GM21423 (cell line): ENCODE data around the gene HTD2.

Source experiments
- ATAC-seq: cut with Tn5 transposase; IDR thresholded peaks from one replicate; pipeline ENCODE4 v1.9.1; 2021; ENCODE audit warnings: mild to moderate bottlenecking, moderate library complexity; ENCODE audit not compliant: unreplicated experiment

HTD2 gene

DNA sequence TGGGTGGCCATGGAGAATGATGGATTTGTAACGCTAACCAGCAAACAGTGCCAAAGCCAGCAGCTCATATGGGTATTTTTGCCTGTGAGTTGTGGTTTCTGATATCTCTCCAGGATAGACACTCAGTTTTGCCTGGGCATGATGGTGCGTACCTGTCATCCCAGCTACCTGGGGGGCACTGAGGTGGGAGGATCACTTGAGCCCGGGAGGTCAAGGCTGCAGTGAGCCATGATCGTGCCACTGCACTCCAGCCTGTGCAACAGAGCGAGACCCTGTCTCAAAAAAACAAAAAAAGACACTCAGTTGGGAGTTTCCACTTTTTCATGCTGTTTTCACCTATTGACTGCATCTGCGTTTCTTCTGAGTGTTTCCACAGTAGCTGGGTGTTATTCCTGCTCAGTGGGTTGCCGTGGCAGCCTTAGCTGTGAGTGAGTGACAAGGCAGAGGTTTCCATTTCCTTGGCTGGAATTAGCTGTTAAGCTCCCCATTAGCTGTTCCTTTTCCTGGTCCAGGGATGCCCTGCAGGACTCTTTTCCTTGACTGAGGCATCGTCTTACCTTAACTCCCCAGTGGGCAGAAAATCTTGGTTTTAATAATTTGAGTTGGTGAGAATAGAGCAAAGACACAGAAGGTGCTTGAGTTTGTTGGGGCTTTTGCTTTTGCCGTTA is 14.5 kb upstream of the HTD2 start:
- no peak for ATAC-seq

DNA sequence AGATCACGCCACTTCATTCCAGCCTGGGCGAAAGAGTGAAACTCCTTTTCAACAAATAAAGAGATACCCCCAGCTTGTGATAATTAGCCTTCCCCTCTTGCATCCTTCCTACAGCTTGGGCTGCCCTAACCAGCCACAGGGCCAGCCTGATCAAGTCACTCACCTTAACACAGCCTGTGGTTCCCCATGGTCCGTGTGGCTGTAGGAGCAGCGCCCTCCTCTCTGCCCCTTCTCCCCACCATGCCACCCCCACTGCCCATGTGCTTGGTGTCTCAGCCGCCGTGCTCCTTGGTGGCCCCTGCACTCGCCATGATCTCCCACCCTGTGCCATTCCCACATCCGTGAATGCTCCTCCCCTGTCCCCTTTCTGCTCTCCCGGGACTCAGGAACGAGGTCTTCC is 13.5 kb upstream of the HTD2 start:
- no peak for ATAC-seq

DNA sequence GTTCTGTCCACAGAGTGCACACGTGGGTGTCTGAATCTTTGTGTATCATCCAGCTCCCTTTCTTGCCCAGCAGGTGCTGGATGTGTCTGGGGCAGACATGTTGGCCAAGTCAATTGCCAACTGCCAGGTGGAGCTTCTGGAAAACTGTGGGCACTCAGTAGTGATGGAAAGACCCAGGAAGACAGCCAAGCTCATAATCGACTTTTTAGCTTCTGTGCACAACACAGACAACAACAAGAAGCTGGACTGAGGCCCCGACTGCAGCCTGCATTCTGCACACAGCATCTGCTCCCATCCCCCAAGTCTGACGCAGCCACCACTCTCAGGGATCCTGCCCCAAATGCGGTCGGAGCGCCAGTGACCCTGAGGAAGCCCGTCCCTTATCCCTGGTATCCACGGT is 12.8 kb upstream of the HTD2 start:
- ATAC-seq, result no peak

DNA sequence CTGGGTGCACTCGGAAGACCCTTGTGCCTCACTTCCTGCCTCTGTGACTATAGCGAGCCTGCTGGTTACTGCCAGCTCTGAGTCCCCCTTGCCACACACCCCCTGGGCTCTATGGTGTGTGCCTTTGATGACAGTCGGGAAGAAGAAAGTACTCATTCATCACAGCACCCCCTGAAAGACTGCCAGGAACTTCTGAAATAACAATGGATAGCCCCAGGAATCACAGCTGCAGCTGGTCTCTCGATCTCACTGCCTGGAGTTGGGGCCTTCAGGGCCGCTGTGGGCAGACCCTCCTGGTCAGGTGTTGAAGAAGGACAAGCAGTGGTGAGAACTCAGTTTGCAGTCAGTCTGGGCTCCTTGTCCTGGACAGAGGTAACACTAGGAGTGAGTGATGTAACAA is 10.1 kb upstream of the HTD2 start:
- no peak for ATAC-seq

DNA sequence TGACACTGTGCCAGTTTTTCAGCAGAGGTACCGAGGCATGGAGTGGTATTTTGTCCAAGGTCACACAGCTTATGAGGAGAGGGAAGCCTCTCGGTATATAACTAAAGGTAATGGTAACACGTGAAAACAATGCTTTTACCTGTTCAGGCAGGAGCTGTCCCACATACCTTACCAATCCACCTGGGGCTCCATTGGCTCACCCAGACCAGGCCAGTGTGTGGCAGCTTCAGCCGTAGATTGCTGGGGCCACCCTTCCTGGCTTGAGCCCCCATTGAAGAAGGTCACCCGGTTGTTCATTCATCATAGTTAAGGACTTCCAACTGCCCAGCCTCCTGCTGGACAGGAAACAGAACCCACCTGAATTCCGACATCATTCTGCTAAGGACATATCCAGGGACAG is 9.5 kb upstream of the HTD2 start:
- no peak for ATAC-seq

DNA sequence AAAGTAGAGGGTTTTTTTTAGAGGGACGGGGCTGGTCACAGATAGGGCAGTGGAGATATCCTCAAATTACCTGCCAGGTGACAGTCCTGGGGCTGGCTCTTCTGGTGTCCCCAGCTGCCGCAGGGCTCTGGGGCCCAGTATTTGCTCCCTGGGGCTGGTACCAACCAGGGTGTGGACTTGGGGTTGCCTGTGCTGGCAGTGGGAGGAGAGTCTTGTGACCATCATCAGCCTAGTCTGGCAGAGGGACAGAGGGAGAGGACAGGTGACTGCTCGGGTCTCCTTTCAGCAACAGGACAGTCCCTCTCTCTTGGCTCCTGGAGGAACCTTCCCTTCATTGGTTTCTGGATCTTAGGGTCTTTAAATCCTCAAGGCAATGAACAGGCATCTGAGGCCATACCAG is 8.1 kb upstream of the HTD2 start:
- ATAC-seq, result no peak

DNA sequence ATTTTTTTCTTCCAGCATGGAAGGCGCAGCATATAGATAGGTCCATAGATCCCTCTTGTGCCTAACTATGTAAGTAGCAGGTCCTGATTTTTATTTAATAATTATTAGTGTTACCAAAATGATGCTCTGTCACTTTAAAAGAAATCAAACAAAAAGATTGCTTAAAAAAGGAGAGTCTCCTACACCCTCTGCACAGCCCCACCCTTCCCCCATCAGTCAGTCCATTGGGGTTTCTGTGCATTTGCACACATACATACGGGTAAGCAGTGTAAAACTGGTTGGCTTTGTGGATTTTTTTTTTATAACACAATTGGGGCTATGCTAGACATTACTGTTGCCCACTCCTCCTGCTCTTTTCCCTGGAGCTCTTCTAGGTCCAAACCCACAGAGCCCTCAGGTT is 7.2 kb upstream of the HTD2 start:
- ATAC-seq, result no peak

DNA sequence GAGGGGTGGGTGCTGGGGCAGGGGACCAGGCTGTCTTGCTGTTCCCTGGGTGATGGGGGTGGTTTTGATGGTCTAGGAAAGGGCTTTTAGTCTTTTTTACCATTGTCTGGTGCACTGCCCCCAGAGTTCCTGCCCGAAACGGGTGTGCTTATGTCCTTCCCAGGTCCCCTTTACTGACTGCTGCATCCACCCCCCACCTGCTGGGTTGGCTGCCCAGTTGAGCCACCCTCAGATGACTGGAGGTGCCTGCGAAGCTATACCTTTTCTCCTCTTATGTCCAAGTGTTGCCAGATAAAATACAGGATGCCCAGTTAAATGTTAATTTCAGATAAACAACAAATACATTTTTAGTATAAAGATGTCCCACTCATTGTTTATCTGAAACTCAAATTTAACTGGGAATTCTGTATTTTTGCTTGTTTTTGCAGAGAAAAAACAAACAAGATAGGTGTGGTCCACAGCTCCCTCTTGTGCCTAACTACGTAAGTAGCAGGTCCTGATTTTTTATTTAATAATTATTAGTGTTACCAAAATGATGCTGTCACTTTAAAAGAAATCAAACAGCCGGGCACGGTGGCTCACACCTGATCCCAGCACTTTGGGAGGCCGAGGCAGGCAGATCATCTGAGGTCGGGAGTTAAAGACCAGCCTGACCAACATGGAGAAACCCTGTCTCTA is 6.3 kb upstream of the HTD2 start:
- ATAC-seq, result no peak

DNA sequence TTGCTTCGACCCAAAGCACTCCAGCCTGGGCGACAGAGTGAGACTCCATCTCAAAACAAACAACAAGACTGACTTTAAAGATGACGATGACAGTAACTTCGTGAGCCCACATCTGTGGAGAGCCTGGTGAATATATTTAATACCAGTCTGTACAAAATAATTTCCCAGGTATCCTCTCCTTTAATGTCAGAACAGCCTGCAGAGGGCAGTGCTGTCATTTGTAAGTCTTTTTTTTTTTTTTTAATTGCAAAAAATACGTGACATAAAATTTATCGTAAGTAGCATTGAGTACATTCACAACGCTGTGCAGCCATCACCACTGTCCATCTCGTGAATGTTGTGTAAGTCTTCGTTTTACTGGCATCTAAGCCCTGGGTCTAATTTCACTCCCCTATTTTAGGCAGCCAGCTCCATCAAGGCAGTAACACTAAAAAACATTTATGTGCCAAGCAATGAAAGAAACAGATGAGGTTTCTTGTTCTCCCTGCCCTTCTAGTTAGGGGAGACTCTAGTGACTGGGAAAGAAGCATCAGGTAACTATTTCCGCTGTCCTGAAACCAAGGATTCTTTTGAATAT is 1.4 kb downstream of the HTD2 start:
- no peak for ATAC-seq

DNA sequence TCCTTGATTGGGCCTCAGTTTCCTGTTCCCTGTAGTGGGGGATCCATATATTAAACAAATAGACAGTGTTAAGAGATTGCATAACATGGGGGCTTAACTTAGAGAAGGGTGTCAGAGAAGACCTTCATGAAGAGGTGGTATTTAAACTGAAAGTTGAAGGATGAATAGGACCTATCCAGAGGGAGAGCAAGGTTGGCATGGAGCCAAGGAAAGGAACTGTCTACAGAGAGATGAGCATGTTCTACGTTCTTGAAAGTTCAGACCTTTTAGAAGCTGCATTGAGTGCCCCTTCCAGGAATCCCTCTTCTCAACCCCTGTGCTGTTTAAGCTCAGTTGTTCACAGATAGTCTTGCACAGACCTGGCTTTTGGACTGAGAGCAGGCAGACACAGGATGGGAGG is 2.4 kb downstream of the HTD2 start:
- ATAC-seq, result no peak

DNA sequence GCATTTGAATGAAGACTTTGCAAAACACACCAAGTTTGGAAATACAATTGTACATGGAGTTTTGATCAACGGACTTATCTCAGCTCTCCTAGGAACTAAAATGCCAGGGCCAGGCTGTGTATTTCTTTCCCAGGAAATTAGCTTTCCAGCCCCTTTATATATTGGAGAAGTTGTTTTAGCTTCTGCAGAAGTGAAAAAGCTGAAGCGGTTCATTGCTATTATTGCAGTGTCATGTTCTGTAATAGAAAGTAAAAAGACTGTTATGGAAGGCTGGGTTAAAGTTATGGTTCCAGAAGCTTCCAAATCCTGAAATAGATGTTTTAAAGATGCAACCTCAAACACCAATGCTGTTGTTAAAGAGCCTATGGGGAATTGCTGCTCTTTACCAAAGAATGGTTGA is 11.5 kb downstream of the HTD2 start:
- ATAC-seq, result no peak

DNA sequence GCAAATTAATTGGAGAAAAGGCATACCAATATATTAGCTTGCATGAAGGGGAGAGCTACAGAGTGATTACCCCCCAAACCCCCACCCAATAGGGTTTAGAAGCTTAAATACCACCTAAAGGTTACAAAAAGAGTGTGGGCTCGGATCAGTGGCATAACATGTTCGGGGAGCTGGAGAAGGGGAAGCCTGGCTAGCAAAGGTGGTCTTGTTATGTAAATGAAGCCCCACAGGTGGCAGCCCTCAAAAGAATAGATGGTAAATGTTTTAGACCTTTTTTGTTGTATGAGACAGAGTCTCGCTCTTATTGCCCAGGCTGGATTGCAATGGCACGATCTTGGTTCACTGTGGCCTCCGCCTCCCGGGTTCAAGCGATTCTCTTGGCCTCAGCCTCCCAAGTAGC is 15.5 kb downstream of the HTD2 start:
- no peak for ATAC-seq

DNA sequence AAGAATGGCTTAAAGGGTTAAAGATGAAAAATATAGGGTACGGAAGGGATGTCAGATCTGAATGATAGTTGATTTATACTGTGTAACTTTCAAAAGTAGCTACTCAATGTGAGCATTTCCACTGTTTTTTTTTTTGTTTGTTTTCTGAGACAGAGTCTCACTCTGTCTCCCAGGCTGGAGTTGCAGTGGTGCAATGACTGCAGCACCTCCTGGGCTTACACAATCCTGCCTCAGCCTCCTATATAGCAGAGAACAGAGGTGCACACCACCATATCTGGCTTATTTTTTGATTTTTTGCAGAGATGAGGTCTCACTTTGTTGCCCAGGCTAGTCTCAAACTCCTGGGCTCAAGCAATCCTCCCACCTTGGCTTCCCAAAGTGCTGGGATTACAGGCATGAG is 16.5 kb downstream of the HTD2 start:
- no peak for ATAC-seq

DNA sequence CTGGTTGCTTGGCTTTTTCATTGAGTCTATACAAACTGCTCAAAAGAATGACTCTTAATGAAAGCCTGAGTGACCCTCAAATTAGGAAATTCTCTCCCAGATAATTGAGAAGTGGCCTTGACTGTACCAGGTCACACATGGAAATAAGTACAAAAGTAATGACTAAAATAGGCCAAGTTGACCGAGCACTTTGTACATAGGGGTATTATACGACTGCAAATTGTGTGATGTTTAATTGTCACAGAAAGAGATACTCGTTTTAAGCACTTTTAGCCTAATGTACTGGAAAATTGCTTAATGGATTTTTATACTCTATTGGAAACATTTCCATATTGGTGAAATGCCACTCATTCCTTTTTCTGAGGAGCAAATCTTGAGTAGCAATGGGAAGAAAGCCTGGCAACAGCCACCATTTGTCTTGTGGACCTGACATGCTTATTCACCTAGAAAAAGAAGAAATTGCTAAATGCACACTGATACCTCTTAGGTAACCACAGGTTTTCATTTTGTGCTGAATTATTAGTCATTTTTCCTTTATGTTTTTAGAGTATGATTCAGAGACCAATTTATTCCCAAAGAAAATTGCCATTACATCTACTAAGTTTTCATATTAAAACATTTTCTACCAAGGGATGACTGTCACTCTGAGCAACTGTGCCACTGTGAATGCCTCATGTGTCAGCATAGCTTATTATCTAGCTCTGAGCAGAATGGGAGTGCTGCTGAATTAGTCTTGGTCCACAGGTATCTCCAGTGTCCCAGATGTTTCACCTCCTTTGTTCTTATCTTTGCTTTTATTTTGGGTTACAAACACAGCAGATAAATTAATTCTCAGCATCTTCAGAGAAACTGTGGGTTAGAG is 17.4 kb downstream of the HTD2 start:
- ATAC-seq, result no peak

DNA sequence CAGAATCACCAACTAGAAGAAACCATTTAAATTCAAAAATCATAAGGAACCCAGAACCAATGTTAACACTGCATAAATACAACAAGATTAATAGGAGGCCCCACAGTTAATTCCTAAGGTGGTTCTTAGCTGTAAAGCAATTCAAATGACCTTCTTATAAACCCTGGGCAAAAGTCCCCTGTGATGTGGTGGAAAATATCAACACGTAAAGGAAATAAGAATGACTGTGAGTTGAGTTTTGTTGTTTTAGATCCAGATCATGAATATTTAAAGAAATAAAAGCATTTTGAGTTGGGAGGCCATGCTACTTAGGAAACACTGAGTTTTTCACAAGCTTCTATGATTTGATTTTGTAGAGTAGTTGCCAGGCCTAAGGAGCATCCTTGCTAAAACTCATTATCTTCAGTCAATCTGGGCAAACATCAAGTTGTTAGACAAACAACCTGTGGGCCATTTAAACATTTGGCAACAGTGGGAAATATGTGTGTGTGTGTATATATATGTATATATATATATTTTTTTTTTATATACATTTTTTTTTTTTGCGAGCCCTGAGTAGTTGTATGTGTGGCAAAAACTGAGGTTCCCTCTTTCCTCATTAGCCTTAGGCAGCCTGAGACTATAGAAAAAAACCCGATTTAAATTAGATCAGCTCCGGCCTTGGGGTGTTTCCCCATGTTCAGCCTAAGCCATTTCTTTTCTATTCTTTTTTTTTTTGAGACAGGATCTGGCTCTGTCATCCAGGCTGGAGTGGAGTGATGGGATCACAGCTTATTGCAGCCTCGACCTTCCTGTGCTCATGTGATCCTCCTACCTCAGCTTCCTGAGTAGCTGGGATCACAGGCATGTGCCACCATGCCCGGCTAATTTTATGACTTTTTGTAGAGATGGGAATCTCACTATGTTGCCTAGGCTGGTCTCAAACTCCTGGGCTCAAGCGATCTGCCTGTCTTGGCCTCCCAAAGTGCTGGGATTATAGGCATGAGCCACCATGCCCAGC is 18.4 kb downstream of the HTD2 start:
- no peak for ATAC-seq

DNA sequence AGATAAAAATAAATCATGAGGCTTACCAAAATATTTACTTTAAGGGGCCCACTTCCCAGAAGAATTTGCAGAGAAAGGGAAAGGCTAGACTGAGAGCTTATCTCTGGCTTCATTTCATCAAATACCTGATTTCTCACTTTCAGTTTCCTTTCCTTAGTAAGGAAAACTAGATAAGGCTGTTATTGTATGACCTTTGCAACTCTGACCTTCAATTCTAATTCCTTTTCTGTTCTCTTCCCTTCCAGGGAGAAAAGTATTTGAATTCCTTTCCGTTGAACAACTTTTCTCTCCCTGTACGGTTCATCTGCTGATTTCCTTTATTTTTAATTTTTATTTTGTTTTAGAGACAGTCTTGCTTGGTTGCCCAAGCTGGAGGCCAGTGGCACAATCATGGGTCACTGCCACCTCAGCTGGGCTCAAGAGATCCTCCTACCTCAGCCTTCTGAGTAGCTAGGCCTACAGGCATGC is 19.2 kb downstream of the HTD2 start:
- ATAC-seq, result no peak

DNA sequence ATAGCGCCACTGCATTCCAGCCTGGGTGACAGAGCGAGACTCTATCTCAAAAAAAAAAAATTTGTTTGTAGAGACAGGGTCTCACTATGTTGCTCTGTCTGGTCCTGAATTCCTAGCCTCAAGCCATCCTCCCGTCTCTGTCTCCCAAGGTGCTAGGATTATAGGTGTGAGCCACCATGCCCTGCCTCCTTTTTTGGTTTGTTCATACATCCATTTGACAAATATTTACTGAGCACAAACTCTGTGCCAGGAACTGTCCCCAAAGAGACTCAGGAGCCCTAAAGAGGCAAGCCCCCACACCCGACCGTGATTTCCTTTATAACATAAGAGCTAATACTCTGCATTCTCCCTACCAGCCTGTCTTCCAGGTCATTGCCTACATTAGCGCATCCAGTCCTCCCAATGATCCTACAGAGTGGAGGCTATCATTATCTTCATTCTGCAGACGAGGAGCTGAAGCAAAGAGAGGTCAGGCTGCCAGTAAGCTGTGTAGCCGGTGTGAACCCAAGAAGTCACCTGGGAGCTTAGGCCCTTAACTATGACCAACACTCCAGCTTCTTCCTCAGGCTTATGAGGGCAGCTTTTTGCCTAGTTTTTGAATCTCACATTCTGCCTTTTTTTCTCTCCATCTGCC is 20.1 kb downstream of the HTD2 start:
- ATAC-seq, result no peak

DNA sequence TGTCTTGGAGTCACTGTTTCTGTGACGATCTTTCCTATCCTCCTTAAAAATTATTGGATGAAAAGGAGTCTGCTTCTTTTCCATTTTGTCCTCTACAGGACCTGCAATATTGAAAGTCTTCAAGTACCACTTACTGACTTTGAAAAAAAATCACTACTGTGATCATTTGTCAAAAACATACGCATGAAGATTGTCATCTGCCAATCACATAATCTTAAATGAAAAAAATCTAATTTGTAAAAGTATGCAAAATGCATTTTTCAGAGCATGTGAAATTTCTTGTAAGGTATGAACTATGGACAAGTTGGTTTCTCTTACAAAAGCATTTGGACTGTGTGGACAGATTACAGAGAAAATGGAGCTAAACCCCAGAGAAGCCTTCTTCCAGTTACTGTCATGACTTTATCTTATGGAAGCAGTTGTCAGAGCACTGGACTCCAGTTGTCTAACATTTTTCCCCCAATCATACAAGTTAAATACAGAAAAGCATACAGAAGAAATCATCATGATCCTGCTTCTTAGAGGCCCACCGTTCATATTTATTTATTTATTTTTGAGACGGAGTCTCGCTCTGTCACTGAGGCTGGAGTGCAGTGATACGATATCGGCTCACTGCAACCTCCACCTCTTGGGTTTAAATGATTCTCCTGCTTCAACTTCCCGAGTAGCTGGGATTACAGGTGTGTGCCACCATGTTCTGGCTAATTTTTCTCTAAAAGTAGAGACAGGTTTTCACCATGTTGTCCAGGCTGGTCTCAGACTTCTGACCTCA is 23.0 kb downstream of the HTD2 start:
- ATAC-seq, result no peak

DNA sequence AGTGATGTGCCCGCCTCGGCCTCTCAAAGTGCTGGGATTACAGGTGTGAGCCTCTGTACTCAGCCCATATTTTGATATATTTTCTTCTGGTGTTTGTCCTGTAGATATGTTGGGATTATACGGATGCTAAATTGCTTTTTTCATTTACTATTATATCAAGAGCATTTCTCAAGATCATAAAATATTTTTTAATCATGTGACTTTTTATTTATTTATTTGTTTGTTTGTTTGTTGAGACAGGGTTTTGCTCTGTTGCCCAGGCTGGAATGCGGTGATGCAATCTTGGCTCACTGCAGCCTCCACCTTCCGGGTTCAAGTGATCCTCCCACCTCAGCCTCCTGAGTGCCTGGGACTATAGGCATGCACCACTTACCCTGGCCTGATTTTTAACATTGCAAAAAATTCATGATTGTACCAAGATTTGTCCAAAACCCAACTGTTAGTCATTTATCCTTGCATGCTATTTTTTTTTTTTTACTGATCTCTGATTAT is 23.6 kb downstream of the HTD2 start:
- ATAC-seq, result no peak
